Stimulated activated CD8-positive, alpha-beta memory T cell treated with anti-CD3 and anti-CD28 coated beads, Interleukin-15, amount 100 ng/mL, for 48 hours (primary cell): ENCODE results near the gene PLXNC1.

Experiments
- DNase-seq, 2 donors: peaks; one replicate each; pipeline ENCODE4 v3.0.0-alpha.2; 2020; ENCODE audit warnings: low read depth in 2 of 2

Gene PLXNC1

DNA sequence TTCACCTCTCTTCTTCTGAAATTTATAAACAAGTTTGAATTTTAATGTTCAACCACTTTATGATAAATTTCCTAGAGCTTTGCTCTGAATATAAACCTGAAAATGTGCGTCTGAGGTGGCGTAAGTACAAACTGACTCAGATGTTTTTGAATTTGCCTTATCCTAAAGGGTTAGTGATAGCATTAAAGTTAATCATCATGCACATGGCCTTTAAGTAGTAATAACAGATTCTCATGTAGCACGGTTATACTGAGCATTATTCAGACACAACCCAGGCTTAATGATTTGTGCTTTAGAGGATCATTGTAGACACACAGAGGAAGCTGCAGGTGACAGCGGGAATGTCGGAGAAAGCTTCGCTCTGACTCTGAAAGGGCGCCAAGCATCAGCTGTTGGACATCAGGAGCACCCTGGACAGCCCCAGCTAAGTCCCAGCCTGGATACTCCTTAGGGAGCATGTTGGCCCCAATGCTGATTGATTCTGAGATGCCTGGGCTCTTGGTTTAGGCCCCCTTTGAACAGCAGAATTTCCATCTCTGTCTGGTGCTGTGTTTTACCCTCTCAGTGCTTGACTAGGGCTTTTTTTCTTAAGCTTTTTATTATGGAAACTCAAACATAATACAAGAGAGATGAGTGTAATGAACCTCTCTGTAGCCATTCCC is 91.1 kb downstream of the PLXNC1 start:
- DNase-seq, result no peak

- no peak for DNase-seq
These were observed 91.8 kb downstream of the PLXNC1 start for GRCh38 chr12:94240171-94240570.

- no peak for DNase-seq
These were observed 94.5 kb downstream of the PLXNC1 start for GRCh38 chr12:94242901-94243300.

- peak; percentile 52 to 66 for DNase-seq
These were observed 96.1 kb downstream of the PLXNC1 start for GRCh38 chr12:94244165-94245133.

DNA sequence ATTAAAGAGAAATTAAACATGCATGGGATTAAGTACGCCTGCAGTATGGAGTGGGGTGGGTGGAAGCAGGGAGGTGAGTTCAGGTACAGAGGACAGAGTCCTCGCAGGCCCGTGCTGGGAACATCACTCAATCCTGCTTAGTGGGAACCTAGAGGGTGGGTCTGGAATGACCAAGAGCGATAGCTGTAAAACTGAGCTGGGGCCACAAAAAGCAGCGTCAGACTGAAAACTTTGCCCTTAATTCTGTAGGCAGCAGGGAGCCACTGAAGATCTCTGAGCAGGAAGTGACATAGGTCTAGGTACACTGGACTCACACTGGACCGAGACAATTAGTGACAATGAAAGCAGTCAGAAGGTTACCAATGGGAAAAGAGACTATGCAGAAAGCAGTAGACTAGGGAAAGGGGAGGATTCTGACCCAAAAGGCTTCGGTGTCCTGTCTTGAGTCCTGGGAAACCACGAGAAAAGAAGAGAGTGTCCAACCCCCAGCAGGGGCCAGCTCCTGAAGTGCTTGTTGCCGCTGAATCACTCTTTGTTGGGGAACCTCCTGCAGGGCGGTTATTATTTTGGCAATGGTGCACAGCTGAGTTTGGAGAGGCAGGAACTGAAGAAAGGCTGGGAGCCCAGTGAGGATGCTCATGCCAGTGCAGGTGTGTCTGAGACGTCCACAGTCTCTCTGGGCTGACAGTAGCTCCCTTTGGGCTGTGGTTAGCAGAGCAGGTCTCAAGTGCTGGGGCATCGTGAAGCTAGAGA is 97.4 kb downstream of the PLXNC1 start:
- no peak for DNase-seq

DNA sequence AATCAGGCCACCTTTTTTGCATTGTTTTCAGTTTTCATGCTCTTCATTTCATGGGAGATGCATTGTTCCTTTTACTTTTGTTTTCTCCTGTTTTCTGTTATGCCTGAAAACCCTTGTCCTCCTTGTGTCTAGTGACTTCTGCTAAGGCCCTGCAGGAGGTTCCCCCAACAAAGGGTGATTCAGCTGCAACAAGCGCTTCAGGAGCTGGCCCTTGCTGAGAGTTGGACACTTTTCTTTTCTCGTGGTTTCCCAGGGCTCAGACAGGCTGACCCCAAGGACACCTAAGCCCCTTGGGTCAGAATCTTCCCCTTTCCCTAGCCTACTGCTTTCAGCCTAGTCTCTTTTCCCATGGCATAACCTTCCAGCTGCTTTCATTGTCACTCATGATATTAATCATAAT is 98.9 kb downstream of the PLXNC1 start:
- DNase-seq, result no peak

GRCh38 chr12:94248582-94248981 is 100.2 kb downstream of the PLXNC1 start:
- no peak for DNase-seq

DNA sequence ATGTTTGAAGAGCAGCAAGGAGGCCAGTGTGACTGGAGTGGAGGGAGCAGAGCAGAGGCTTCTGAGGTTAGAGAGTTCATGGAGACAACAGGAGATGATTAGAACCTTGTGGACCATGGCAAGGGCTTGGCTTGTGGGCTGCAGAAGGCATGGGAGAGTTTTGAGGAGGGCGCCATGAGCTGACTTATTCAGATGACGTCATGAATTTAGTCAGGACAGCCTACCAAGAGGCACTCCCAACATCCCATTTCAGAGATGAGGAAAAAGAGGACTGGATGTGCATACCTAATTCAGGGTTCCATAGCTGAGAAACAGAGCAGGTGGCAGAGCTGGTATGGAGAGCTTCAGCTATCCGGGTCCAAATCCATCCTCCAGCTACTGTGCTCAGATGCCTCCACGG is 101.8 kb downstream of the PLXNC1 start:
- no peak for DNase-seq

- DNase-seq, result no peak
These were observed 105.9 kb downstream of the PLXNC1 start for GRCh38 chr12:94254270-94254669.

DNA sequence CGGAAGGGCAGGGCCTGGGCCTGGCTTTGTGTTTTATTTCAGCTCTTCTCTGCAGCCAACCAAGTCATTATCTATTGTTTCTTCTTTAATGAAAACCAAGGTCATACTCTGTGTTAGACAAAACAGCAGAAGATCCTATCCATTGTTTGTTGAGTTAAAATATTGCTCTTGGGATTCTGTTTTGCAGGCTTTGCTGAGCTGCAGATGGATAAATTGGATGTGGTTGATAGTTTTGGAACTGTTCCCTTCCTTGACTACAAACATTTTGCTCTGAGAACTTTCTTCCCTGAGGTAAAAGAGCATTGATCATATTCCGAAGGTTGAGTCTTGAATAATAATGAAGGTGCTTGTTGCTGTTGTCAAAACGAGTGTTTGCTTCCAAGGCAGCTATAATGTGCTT is 106.6 kb downstream of the PLXNC1 start:
- DNase-seq, result no peak

GRCh38 chr12:94255428-94255827 is 107.1 kb downstream of the PLXNC1 start:
- DNase-seq, result no peak

DNA sequence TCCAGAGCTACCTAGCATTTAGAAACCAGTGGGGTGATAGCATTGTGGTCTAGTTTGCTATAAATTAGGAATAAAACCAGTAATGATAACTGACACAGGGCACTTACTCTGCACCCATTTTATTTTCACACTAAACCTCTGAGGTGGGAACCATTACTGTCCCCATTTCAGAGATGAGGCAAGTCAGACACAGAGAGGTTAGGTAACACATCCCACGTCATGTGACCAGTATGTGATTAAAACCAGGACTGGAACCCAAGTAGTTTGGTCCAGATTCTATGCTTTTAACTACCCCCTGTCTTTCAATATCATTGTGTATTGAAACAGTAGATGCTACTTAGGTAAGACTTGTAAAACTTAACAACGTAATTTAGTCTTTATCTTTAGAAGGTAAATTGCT is 110.2 kb downstream of the PLXNC1 start:
- DNase-seq, result no peak

- no peak for DNase-seq
These were observed 111.6 kb downstream of the PLXNC1 start for GRCh38 chr12:94260017-94260416.

GRCh38 chr12:94260717-94261116 is 112.3 kb downstream of the PLXNC1 start:
- no peak for DNase-seq

DNA sequence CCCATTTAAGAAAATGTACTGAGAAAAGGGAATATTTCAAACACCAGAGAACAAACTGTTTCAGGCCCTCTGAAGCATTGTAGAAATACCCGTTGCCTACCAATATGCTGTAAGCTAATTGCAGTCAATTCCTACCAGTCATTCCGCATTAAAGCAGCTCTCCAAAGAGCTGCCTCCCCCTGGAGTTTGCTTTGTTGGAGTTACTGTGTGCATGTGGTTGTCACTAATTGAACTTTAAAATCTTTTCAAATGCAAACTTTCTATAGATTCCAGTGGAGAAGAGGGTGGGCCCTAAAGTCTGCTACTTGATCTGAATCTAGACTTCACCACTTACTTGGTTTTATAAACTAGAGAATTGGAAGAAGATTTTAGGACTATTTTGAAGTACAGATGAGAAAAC is 112.7 kb downstream of the PLXNC1 start:
- DNase-seq, result no peak

DNA sequence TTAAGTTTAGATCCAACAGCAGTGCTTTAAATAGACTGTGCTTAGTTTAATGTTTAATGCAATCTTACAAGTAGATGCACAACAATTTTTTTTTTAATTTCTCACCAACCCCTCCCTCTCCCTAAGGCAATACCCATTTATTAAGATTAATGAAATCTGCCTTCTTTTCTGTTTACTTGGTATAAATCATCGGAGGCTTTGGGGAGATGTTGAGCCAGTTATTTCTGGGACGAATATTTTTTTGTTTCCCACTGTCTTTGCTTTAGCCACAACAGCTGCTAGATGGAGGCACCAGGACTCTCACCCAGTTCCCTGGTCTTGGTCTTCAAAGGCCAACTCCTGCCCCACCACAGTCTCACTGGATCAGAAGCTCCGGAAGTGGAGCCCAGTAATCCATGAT is 113.4 kb downstream of the PLXNC1 start:
- no peak for DNase-seq

DNA sequence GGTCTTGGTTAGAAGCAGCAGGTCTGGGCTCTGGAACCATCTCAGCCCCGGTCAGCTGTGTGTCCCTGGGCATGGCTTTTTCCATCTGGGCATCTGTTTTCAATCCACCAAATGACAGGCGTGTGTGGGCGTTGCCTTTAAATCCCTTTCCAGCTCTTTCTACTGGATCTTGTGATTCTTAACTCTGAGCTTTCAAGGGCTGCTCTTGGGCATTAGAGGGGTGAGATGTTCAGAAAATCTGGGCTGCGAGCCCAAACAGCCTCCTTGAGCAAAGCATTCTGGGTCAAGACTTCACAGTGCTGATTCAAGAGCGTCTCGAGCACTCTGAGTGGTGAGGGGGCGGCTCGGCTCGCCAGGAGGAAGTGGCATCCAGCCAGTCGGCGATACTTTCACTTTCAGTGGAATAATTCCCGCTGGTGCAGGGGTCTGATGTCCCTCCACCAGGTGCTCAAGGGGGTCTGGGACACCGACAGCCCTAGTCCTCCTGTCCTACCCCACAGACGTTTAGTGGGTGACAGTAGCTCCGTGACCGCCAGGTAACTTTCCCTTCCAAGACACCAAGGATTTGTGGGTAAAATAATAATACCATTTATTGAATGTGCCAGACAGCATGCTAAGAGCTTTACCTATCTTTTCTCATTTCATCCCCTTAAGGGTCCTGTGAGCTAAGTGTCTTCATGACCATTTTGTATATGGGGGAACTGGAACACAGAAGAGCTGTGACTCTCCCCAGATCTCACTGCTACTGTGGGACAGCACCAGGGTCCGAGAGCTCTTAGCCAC is 114.0 kb downstream of the PLXNC1 start:
- DNase-seq, result peak; percentile 61 to 63

DNA sequence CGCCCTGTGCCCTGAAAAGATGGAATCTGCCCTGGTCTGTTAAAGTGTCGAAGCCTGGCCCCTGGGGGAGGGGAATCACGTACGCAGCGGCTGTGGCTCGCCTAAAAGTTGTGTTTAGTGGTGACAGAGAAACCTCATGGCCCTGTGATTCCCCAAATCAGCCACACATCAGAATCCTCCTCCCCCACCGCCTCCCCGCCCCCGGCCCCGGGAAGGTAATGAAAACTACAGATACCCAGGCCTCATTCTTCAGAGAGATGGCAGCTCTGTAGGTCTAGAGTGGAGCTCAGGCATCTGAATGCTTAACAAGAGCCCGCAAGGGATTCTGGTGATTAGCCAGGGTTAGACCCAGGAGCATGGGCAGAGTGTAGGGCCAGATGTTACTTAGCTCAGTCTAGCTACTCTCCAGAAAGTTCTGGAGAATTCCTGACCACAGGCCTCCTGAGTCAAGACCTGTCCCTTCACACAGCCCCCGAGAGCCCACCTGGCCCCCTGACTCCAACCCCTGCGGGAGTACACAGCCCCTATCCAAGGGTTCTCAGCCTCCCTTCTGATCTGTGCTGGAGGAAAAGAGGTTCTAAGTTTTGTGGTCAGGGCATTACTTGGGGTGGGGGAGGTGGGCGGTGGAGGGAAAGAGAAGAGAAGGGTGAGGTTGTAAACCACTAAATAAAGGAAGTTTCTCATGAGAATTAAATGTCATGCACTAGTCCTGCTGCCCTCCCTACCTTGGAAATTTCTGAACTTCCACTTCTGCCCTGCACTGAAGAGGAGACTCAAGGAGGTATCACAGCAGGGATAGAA is 114.8 kb downstream of the PLXNC1 start:
- peak; percentile 60 to 69 for DNase-seq

DNA sequence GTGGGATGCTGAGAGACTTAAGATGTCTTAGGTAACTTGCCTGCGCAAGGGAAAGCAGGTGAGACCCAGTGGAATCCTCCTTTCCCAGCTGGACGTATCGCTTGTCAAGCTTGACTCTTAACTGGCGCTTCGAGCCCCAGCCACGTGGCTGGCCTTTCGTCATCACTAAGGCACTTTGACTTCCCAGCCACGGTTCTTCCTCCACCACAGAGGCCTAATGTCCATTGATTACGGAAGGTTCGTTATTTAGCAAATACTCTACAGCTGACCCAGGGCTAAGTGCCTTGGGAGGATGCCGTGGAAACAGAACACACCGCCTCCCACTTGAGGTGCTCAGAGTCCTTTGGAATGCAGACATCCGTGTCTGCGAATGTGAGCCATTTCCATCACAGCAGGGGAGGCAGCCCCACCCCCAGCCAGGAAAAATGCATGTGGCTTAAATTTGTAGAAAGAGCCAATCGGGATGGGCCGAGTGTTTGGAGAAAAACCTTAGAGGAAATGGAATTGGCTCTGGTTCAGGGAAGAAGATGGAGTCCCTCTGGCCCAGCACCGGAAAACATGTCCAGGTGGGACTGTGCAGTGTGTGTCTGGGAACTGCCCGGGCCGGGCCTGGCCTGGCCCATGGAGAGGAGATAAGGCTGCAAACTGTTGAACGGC is 115.7 kb downstream of the PLXNC1 start:
- DNase-seq, result no peak
